DND-41 (cell line): ENCODE measurements around the gene RNF215.

Experiments used
- EZH2 ChIP-seq: IDR thresholded peaks from 3 replicates; pipeline ENCODE4 v1.6.1; 2012; ENCODE audit warnings: borderline replicate concordance, low read depth, mild to moderate bottlenecking, moderate library complexity, low read length, inconsistent platforms; ENCODE audit not compliant: severe bottlenecking
- TF ChIP-seq, protein P1 (sequence below): IDR thresholded peaks from 2 replicates; pipeline ENCODE4 v1.5.1; 2012; ENCODE audit warnings: borderline replicate concordance, low read length, moderate library complexity, mild to moderate bottlenecking; ENCODE audit not compliant: poor library complexity, severe bottlenecking; ENCODE audit errors: extremely low read depth

DNA sequence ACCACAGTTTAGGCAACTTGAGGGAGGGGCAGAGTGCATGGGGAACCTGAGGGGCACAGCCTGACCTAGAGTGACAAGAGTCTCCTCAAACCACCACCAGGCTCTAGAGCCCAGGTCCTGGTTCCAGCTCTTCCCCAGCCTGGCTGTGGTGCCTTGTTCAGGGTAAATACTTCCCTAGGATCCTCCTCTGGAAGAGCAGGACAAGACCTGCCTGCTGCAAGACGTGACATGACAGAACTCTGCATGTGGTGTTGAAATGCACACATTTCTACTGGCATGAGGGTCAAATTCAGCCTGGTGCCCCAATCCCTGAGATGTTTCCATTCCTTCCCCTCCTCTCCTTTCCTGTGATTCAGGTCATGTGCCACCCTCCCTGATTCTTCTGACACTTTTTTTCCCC is 12.9 kb upstream of the RNF215 start:
- TF ChIP-seq, protein P1, sequence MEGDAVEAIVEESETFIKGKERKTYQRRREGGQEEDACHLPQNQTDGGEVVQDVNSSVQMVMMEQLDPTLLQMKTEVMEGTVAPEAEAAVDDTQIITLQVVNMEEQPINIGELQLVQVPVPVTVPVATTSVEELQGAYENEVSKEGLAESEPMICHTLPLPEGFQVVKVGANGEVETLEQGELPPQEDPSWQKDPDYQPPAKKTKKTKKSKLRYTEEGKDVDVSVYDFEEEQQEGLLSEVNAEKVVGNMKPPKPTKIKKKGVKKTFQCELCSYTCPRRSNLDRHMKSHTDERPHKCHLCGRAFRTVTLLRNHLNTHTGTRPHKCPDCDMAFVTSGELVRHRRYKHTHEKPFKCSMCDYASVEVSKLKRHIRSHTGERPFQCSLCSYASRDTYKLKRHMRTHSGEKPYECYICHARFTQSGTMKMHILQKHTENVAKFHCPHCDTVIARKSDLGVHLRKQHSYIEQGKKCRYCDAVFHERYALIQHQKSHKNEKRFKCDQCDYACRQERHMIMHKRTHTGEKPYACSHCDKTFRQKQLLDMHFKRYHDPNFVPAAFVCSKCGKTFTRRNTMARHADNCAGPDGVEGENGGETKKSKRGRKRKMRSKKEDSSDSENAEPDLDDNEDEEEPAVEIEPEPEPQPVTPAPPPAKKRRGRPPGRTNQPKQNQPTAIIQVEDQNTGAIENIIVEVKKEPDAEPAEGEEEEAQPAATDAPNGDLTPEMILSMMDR = no peak
- TF ChIP-seq EZH2 = no peak
